Activated naive CD8-positive, alpha-beta T cell (primary cell): ENCODE measurements around the gene AIG1.

Experiments
- H3K27ac Mint-ChIP-seq: one replicate; pipeline ENCODE4 v1.8.0; 2021; ENCODE audit warnings: mixed read lengths
- H3K27me3 Mint-ChIP-seq: one replicate; pipeline ENCODE4 v1.8.0; 2021; ENCODE audit warnings: mixed read lengths
- H3K36me3 Mint-ChIP-seq: one replicate; pipeline ENCODE4 v1.8.0; 2021; ENCODE audit warnings: mixed read lengths
- H3K4me1 Mint-ChIP-seq: one replicate; pipeline ENCODE4 v1.8.0; 2021; ENCODE audit warnings: low read depth, mixed read lengths
- H3K4me3 Mint-ChIP-seq: one replicate; pipeline ENCODE4 v1.8.0; 2021; ENCODE audit warnings: mild to moderate bottlenecking, mixed read lengths
- H3K9me3 Mint-ChIP-seq: one replicate; pipeline ENCODE4 v1.8.0; 2021; ENCODE audit warnings: low read depth, mixed read lengths

The AIG1 gene

DNA sequence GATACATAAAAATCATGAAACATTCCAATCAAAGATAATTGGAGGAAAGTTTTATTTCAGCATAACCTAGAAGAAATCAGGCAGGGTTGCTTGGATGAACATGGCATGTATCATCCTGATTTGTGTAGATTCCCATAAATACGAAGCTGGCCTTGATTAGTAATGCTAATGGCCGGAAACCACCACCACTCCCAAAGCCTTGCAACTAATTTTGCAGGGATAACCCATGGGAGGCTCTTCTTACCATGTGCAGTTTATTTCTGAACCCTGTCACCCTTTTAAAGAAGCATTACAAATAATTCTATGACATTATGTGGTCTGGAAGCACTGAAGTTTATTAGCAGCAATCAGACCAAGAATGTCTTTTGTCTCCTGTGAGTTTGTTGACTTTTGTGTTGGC lies 80.8 kb downstream of the AIG1 start:
- H3K4me1 Mint-ChIP-seq = peaks cover 42% of the 10 kb centered on the region
- peaks cover 27% of the 10 kb centered on the region for H3K36me3 Mint-ChIP-seq
- no peak overlapping the region for H3K27ac Mint-ChIP-seq
- no peak overlapping the region for H3K4me3 Mint-ChIP-seq
- no peaks in the 10 kb centered on the region for H3K27me3 Mint-ChIP-seq
- H3K9me3 Mint-ChIP-seq = peaks cover 4% of the 10 kb centered on the region

- no peak overlapping the region for H3K4me3 Mint-ChIP-seq
- H3K27ac Mint-ChIP-seq = no peak overlapping the region
- no peaks in the 10 kb centered on the region for H3K9me3 Mint-ChIP-seq
- H3K36me3 Mint-ChIP-seq = peaks cover 11% of the 10 kb centered on the region
- H3K4me1 Mint-ChIP-seq = peaks cover 6% of the 10 kb centered on the region
- no peaks in the 10 kb centered on the region for H3K27me3 Mint-ChIP-seq
These were observed 85.6 kb downstream of the AIG1 start for GRCh38 chr6:143146186-143146851.

- no peaks in the 10 kb centered on the region for H3K27me3 Mint-ChIP-seq
- no peak overlapping the region for H3K4me3 Mint-ChIP-seq
- no peak overlapping the region for H3K27ac Mint-ChIP-seq
- H3K4me1 Mint-ChIP-seq = peaks cover 6% of the 10 kb centered on the region
- no peaks in the 10 kb centered on the region for H3K9me3 Mint-ChIP-seq
- peaks cover 11% of the 10 kb centered on the region for H3K36me3 Mint-ChIP-seq
These were observed 89.1 kb downstream of the AIG1 start for GRCh38 chr6:143149771-143150170.

- Mint-ChIP-seq H3K36me3 (peaks cover 11% of the 10 kb centered on the region), H3K9me3 (no peaks in the 10 kb centered on the region), H3K4me1 (peaks cover 6% of the 10 kb centered on the region), H3K4me3 (no peak overlapping the region), H3K27me3 (no peaks in the 10 kb centered on the region), H3K27ac (no peak overlapping the region)
These were observed 89.6 kb downstream of the AIG1 start for GRCh38 chr6:143150281-143150680.

GRCh38 chr6:143151381-143151780 lies 90.7 kb downstream of the AIG1 start:
- Mint-ChIP-seq H3K36me3 (peaks cover 9% of the 10 kb centered on the region), H3K27me3 (no peaks in the 10 kb centered on the region), H3K4me1 (peaks cover 4% of the 10 kb centered on the region), H3K9me3 (no peaks in the 10 kb centered on the region), H3K4me3 (no peak overlapping the region), H3K27ac (no peak overlapping the region)

DNA sequence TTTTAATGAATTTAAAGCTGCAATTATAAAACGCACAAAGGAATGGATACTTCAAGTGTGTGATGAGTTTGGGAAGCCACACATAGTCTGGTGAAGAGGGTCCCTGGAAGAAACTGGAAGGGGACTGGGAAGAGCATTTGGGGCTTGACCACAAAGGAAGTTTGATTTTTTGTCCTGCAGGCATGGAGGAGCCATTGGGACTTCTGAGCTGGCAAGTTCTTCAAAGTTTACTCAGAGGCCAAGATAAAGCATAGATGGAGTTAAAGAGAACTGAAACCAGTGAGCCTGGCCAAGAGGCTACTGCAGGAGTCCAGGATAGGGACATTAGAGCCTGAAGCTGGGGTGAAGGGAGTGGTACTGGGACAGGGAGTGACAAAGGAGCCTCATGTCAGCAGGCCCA lies 95.0 kb downstream of the AIG1 start:
- peaks cover 2% of the 10 kb centered on the region for H3K36me3 Mint-ChIP-seq
- no peak overlapping the region for H3K27ac Mint-ChIP-seq
- no peaks in the 10 kb centered on the region for H3K27me3 Mint-ChIP-seq
- H3K4me3 Mint-ChIP-seq = no peak overlapping the region
- no peaks in the 10 kb centered on the region for H3K9me3 Mint-ChIP-seq
- H3K4me1 Mint-ChIP-seq = no peaks in the 10 kb centered on the region

GRCh38 chr6:143157131-143157530 lies 96.4 kb downstream of the AIG1 start:
- Mint-ChIP-seq H3K27me3 (no peaks in the 10 kb centered on the region), H3K36me3 (peaks cover 4% of the 10 kb centered on the region), H3K4me3 (no peak overlapping the region), H3K4me1 (no peaks in the 10 kb centered on the region), H3K9me3 (no peaks in the 10 kb centered on the region), H3K27ac (no peak overlapping the region)

GRCh38 chr6:143158113-143158581 lies 97.5 kb downstream of the AIG1 start:
- Mint-ChIP-seq H3K27ac (no peak overlapping the region), H3K9me3 (no peaks in the 10 kb centered on the region), H3K36me3 (peaks cover 4% of the 10 kb centered on the region), H3K4me3 (no peak overlapping the region), H3K4me1 (no peaks in the 10 kb centered on the region), H3K27me3 (no peaks in the 10 kb centered on the region)

DNA sequence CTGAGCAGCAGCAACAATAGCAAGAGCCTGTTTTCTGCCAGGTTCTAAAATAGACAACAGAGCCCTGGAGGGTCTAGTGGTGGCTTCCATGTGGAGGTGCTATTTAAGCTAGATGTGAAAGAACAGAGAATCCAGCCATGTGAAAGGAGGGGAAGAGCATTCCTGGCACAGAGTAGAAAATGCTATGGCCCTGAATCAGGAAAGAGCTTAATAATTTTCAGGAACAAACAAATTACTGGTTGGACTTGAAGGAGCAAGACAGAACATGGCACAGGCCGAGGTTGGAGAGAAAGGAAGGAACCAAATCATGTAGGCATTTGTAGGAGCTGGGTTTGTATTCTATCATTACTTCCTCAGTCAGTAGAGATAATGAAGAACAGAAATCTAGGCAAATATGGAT lies 98.3 kb downstream of the AIG1 start:
- Mint-ChIP-seq H3K4me1 (no peaks in the 10 kb centered on the region), H3K27me3 (no peaks in the 10 kb centered on the region), H3K9me3 (no peaks in the 10 kb centered on the region), H3K36me3 (peaks cover 4% of the 10 kb centered on the region), H3K27ac (no peak overlapping the region), H3K4me3 (no peak overlapping the region)

DNA sequence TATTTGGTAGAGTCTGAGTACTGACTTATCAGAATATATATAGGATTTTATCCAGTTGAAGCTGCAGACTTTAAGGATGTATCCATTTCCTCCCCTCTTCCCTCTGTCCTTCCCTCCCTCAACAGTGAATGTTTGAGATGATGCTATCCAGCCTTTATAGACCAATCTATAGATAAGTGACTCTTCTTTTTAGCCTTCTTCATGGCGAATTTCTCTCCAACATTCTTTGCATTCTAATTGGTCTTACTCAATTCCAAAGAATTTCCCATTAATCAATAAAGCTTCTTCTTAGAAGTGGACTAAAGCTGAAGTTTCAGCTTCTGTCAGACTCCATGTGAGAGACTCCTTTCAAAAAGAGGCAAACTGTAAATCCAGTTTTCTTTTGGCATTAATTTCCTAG lies 99.3 kb downstream of the AIG1 start:
- Mint-ChIP-seq H3K27ac (no peak overlapping the region), H3K36me3 (peaks cover 2% of the 10 kb centered on the region), H3K4me1 (no peaks in the 10 kb centered on the region), H3K9me3 (no peaks in the 10 kb centered on the region), H3K4me3 (no peak overlapping the region), H3K27me3 (no peaks in the 10 kb centered on the region)

- Mint-ChIP-seq H3K4me1 (no peaks in the 10 kb centered on the region), H3K27me3 (no peaks in the 10 kb centered on the region)
These were observed 99.9 kb downstream of the AIG1 start for GRCh38 chr6:143160439-143161220.

GRCh38 chr6:143163621-143164020 lies 102.9 kb downstream of the AIG1 start:
- H3K27me3 Mint-ChIP-seq = no peaks in the 10 kb centered on the region
- no peaks in the 10 kb centered on the region for H3K4me1 Mint-ChIP-seq
- H3K27ac Mint-ChIP-seq = no peak overlapping the region

More at GRCh38 chr6:143160439-143161220, 99.9 kb downstream of the AIG1 start:
- H3K36me3 Mint-ChIP-seq = peaks cover 2% of the 10 kb centered on the region
- H3K9me3 Mint-ChIP-seq = no peaks in the 10 kb centered on the region
- no peak overlapping the region for H3K27ac Mint-ChIP-seq
- H3K4me3 Mint-ChIP-seq = no peak overlapping the region

GRCh38 chr6:143164565-143165105 lies 103.9 kb downstream of the AIG1 start:
- no peak overlapping the region for H3K4me3 Mint-ChIP-seq
- peaks cover 8% of the 10 kb centered on the region for H3K36me3 Mint-ChIP-seq
- H3K9me3 Mint-ChIP-seq = no peaks in the 10 kb centered on the region
- H3K4me1 Mint-ChIP-seq = no peaks in the 10 kb centered on the region
- H3K27me3 Mint-ChIP-seq = no peaks in the 10 kb centered on the region
- no peak overlapping the region for H3K27ac Mint-ChIP-seq

More at GRCh38 chr6:143163621-143164020, 102.9 kb downstream of the AIG1 start:
- H3K9me3 Mint-ChIP-seq = no peaks in the 10 kb centered on the region
- no peak overlapping the region for H3K4me3 Mint-ChIP-seq
- peaks cover 8% of the 10 kb centered on the region for H3K36me3 Mint-ChIP-seq

- Mint-ChIP-seq H3K4me3 (no peak overlapping the region), H3K27me3 (no peaks in the 10 kb centered on the region), H3K4me1 (no peaks in the 10 kb centered on the region), H3K36me3 (peaks cover 8% of the 10 kb centered on the region), H3K9me3 (no peaks in the 10 kb centered on the region), H3K27ac (no peak overlapping the region)
These were observed 104.7 kb downstream of the AIG1 start for GRCh38 chr6:143165315-143165855.

DNA sequence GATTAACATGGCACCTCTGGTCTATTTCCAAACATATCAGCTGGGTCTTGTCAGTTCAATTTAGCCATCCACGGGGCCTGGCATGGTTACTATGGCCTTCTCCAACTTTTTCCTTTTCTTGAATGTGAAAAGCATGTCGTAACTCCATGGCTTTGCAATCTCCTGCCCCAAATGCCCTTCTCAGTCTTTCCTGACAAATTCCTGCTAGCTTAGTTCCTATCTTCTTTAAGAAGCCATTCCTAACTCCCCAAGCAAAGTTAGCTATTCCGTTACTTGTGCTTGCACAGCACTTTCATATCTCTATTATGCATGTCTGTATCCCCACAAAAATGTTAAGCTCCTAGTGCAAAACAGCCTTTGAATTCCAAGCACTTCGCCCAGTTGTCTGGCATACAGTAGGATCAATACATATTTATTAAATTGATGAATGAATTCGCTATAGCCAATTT lies 105.6 kb downstream of the AIG1 start:
- Mint-ChIP-seq H3K27me3 (no peaks in the 10 kb centered on the region), H3K4me3 (no peak overlapping the region), H3K9me3 (no peaks in the 10 kb centered on the region), H3K4me1 (no peaks in the 10 kb centered on the region), H3K36me3 (peaks cover 6% of the 10 kb centered on the region), H3K27ac (no peak overlapping the region)
